Mammary epithelial cell (primary cell): ENCODE measurements around the gene LRP5.

Experiments used
- EZH2 ChIP-seq: IDR thresholded peaks from 2 replicates; pipeline ENCODE4 v1.6.1; 2012; ENCODE audit warnings: low read length, inconsistent platforms, borderline replicate concordance
- TF ChIP-seq, protein P1 (sequence below), 2 donors: IDR thresholded peaks in 1 of 2; conservative IDR thresholded peaks in 1 of 2; 2 replicates each; pipeline ENCODE4 v1.5.1; 2011 to 2012; ENCODE audit warnings: inconsistent platforms in 2 of 2, low read length in 2 of 2, mild to moderate bottlenecking in 2 of 2, control low read depth in 1 of 2, low read depth in 1 of 2; ENCODE audit not compliant: insufficient read depth in 1 of 2; ENCODE audit errors: extremely low read depth in 1 of 2

- TF ChIP-seq, protein P1, sequence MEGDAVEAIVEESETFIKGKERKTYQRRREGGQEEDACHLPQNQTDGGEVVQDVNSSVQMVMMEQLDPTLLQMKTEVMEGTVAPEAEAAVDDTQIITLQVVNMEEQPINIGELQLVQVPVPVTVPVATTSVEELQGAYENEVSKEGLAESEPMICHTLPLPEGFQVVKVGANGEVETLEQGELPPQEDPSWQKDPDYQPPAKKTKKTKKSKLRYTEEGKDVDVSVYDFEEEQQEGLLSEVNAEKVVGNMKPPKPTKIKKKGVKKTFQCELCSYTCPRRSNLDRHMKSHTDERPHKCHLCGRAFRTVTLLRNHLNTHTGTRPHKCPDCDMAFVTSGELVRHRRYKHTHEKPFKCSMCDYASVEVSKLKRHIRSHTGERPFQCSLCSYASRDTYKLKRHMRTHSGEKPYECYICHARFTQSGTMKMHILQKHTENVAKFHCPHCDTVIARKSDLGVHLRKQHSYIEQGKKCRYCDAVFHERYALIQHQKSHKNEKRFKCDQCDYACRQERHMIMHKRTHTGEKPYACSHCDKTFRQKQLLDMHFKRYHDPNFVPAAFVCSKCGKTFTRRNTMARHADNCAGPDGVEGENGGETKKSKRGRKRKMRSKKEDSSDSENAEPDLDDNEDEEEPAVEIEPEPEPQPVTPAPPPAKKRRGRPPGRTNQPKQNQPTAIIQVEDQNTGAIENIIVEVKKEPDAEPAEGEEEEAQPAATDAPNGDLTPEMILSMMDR (conservative IDR thresholded peaks at IDR 0.05 in 1 of 2, IDR thresholded peaks at IDR 0.05 in 1 of 2; ENCODE audit: extremely low read depth in 1 of 2, insufficient read depth in 1 of 2, low read depth in 1 of 2, low read length in 2 of 2), result no peak
- TF ChIP-seq EZH2, result no peak
These were observed 101.2 kb downstream of the LRP5 start for GRCh38 chr11:68413591-68413999.
